SU-DHL-6 (cell line): ENCODE measurements around the gene MYOCD.

ENCODE experiments used
- H2AFZ ChIP-seq: fragments of 200-600 bp; sonication (generic); 2 replicates; pipeline ENCODE4 v1.6.1; 2014; ENCODE audit warnings: low read depth, mild to moderate bottlenecking, moderate library complexity, mixed read lengths, antibody characterized with exemption, low read length; ENCODE audit not compliant: severe bottlenecking
- H3F3A ChIP-seq: fragments of 200-600 bp; shearing (Covaris generic); 2 replicates; pipeline ENCODE4 v1.6.0; 2016; ENCODE audit warnings: antibody characterized with exemption, mild to moderate bottlenecking; ENCODE audit not compliant: insufficient read depth
- H3K27ac ChIP-seq: fragments of 200-600 bp; sonication (generic); 2 replicates; pipeline ENCODE4 v1.5.1; 2016; ENCODE audit warnings: low read depth, mild to moderate bottlenecking, low read length, moderate library complexity, mixed read lengths
- H3K27me3 ChIP-seq: fragments of 200-600 bp; sonication (generic), shearing (Covaris generic); 2 replicates; pipeline ENCODE4 v1.6.0; 2014; ENCODE audit warnings: mild to moderate bottlenecking, low read length
- H3K36me3 ChIP-seq: fragments of 200-600 bp; sonication (generic); 2 replicates; pipeline ENCODE4 v1.6.1; 2014; ENCODE audit warnings: mild to moderate bottlenecking, low read length, mixed read lengths
- H3K4me2 ChIP-seq: fragments of 300-600, 200-600 bp; shearing (Covaris generic), sonication (generic); 2 replicates; pipeline ENCODE4 v1.6.0; 2014; ENCODE audit warnings: low read length, low read depth, mild to moderate bottlenecking; ENCODE audit not compliant: poor library complexity, severe bottlenecking
- H3K4me3 ChIP-seq: fragments of 200-600 bp; sonication (generic); 2 replicates; pipeline ENCODE4 v1.5.1; 2014; ENCODE audit warnings: antibody characterized with exemption, low read length, mild to moderate bottlenecking, mixed read lengths; ENCODE audit not compliant: insufficient read depth, poor library complexity, severe bottlenecking
- H3K79me2 ChIP-seq: fragments of 200-600 bp; sonication (generic); 2 replicates; pipeline ENCODE4 v1.6.1; 2014; ENCODE audit warnings: mild to moderate bottlenecking, low read length, moderate library complexity; ENCODE audit not compliant: insufficient read depth
- H3K9ac ChIP-seq: fragments of 200-600 bp; sonication (generic); 2 replicates; pipeline ENCODE4 v1.7.0; 2014; ENCODE audit warnings: mild to moderate bottlenecking, low read length
- H3K9me2 ChIP-seq: fragments of 200-600 bp; sonication (generic); replicated peaks from 2 replicates; pipeline ENCODE4 v1.6.1; 2014; ENCODE audit warnings: low read length; ENCODE audit not compliant: insufficient read depth
- H3K9me3 ChIP-seq: fragments of 200-600 bp; sonication (generic); 2 replicates; pipeline ENCODE4 v1.6.1; 2014; ENCODE audit warnings: low read length, mixed read lengths; ENCODE audit not compliant: insufficient read depth
- H4K20me1 ChIP-seq: fragments of 200-600 bp; sonication (generic); 2 replicates; pipeline ENCODE4 v1.6.1; 2014; ENCODE audit warnings: low read depth, mild to moderate bottlenecking, antibody characterized with exemption, low read length, moderate library complexity, mixed read lengths
- EZH2phosphoT487 ChIP-seq: fragments of 200-600 bp; sonication (generic), shearing (Covaris generic); conservative IDR thresholded peaks from 2 replicates; pipeline ENCODE4 v1.6.1; 2018; ENCODE audit warnings: mild to moderate bottlenecking, antibody characterized with exemption, low read length, moderate library complexity, mixed read lengths
- TF ChIP-seq, protein P1 (sequence below): fragments of 200-600 bp; sonication (generic); IDR thresholded peaks from one replicate; pipeline ENCODE4 v1.5.1; 2017; ENCODE audit warnings: antibody characterized with exemption, mild to moderate bottlenecking, low read length, moderate library complexity; ENCODE audit not compliant: insufficient read depth, poor library complexity, severe bottlenecking

MYOCD gene

DNA sequence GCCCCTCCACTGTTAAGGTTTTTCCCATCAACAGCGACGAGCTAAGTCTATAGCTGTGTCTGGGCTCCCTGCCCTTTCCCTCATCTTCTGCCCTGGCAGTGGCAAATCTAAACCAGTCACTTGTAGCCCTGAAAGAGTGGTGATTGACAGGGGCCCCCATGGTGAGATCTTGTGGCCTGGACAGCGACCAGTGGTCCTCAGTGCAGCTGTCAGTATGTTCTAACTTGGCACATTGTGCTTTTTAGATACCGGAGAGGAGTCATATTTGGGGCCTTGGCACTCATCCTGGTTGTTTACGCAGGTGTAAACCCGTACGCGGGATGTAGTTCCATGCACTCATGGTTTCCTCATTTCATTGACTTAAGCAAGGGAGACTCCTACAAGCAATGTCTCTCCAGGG is 66.1 kb downstream of the MYOCD start:
- Histone ChIP-seq H3K36me3 (no peaks in the 10 kb centered on the region), H4K20me1 (no peaks in the 10 kb centered on the region), H3K4me3 (no peak overlapping the region), H3K27ac (no peak overlapping the region), H3K9me2 (no peaks in the 10 kb centered on the region), H2AFZ (no peak overlapping the region), H3K9ac (no peak overlapping the region), H3K9me3 (no peaks in the 10 kb centered on the region), H3K79me2 (no peaks in the 10 kb centered on the region), H3K27me3 (no peaks in the 10 kb centered on the region), H3F3A (no peaks in the 10 kb centered on the region), H3K4me2 (no peak overlapping the region)
- TF ChIP-seq, protein P1, sequence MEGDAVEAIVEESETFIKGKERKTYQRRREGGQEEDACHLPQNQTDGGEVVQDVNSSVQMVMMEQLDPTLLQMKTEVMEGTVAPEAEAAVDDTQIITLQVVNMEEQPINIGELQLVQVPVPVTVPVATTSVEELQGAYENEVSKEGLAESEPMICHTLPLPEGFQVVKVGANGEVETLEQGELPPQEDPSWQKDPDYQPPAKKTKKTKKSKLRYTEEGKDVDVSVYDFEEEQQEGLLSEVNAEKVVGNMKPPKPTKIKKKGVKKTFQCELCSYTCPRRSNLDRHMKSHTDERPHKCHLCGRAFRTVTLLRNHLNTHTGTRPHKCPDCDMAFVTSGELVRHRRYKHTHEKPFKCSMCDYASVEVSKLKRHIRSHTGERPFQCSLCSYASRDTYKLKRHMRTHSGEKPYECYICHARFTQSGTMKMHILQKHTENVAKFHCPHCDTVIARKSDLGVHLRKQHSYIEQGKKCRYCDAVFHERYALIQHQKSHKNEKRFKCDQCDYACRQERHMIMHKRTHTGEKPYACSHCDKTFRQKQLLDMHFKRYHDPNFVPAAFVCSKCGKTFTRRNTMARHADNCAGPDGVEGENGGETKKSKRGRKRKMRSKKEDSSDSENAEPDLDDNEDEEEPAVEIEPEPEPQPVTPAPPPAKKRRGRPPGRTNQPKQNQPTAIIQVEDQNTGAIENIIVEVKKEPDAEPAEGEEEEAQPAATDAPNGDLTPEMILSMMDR, result no peak
- TF ChIP-seq EZH2phosphoT487, result no peak

GRCh38 chr17:12732366-12732765 is 66.7 kb downstream of the MYOCD start:
- no peak overlapping the region for H3K4me3 ChIP-seq
- no peak overlapping the region for H3K4me2 ChIP-seq
- no peaks in the 10 kb centered on the region for H4K20me1 ChIP-seq
- H3K27me3 ChIP-seq, result no peaks in the 10 kb centered on the region
- no peaks in the 10 kb centered on the region for H3K9me2 ChIP-seq
- H3K79me2 ChIP-seq, result no peaks in the 10 kb centered on the region
- no peaks in the 10 kb centered on the region for H3K9me3 ChIP-seq
- H3K9ac ChIP-seq, result no peak overlapping the region
- no peak for TF ChIP-seq EZH2phosphoT487
- TF ChIP-seq, protein P1, result no peak
- no peak overlapping the region for H3K27ac ChIP-seq
- no peaks in the 10 kb centered on the region for H3F3A ChIP-seq
- H2AFZ ChIP-seq, result no peak overlapping the region
- H3K36me3 ChIP-seq, result no peaks in the 10 kb centered on the region

DNA sequence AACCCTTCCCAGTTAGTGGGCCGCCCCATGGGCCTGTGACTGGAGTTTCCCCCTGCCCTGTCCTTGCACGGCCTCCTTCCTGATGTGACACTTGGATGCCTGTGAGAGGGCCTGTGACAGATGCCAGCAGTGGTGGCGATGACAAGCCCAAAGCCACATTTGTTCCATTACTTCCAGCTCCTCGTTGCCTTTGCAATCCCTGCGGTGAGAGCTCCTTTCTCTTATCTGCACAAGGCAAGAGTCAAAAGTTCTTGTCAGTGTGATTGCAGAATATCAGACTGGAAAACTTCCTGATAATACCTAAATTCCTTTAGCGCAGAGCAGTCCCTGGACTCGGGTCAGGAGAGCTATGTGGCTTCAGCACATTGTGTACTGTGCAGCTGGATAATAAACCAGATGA is 69.2 kb downstream of the MYOCD start:
- TF ChIP-seq, protein P1, result no peak
- no peak for TF ChIP-seq EZH2phosphoT487
- no peak overlapping the region for H3K4me2 ChIP-seq
- H3K27ac ChIP-seq, result no peak overlapping the region
- H3K9me2 ChIP-seq, result no peaks in the 10 kb centered on the region
- H3K36me3 ChIP-seq, result no peaks in the 10 kb centered on the region
- no peaks in the 10 kb centered on the region for H4K20me1 ChIP-seq
- H3K9me3 ChIP-seq, result no peaks in the 10 kb centered on the region
- H2AFZ ChIP-seq, result no peak overlapping the region
- H3K79me2 ChIP-seq, result no peaks in the 10 kb centered on the region
- no peaks in the 10 kb centered on the region for H3F3A ChIP-seq
- no peak overlapping the region for H3K9ac ChIP-seq
- H3K4me3 ChIP-seq, result no peak overlapping the region
- H3K27me3 ChIP-seq, result no peaks in the 10 kb centered on the region

- no peak overlapping the region for H3K27ac ChIP-seq
- no peak overlapping the region for H3K4me3 ChIP-seq
- H3K9me3 ChIP-seq, result no peaks in the 10 kb centered on the region
- H3K79me2 ChIP-seq, result no peaks in the 10 kb centered on the region
- H2AFZ ChIP-seq, result no peak overlapping the region
- H3K4me2 ChIP-seq, result no peak overlapping the region
- H4K20me1 ChIP-seq, result no peaks in the 10 kb centered on the region
- H3F3A ChIP-seq, result no peaks in the 10 kb centered on the region
- TF ChIP-seq EZH2phosphoT487, result no peak
- TF ChIP-seq, protein P1, result no peak
- H3K36me3 ChIP-seq, result no peaks in the 10 kb centered on the region
- H3K9me2 ChIP-seq, result no peaks in the 10 kb centered on the region
- no peak overlapping the region for H3K9ac ChIP-seq
- no peaks in the 10 kb centered on the region for H3K27me3 ChIP-seq
Observed at GRCh38 chr17:12735517-12735916, 69.8 kb downstream of the MYOCD start.
